Muscle of leg (tissue), 11 donors: ENCODE measurements around the gene CDKL1. TPM values are rescaled to one million over a fixed set of nuclear protein-coding genes. Genes with fewer than 3 reads are reported as not detected.
"Not testable (repeated sequence)": the region's sequence is repeated elsewhere in the genome, so short reads cannot be mapped to it uniquely, and the experiment has no call there.

Experiments used
- DNase-seq: peaks from one replicate; pipeline ENCODE4 v3.0.0; 2013
- H3K27ac ChIP-seq: one replicate; pipeline ENCODE4 v1.5.1; 2013; ENCODE audit warnings: mild to moderate bottlenecking, low read length, control low read depth
- H3K27me3 ChIP-seq: one replicate; pipeline ENCODE4 v1.6.1; 2013; ENCODE audit warnings: low read length; ENCODE audit not compliant: control insufficient read depth, insufficient read depth
- H3K36me3 ChIP-seq: one replicate; pipeline ENCODE4 v1.6.1; 2013; ENCODE audit warnings: low read length; ENCODE audit not compliant: control insufficient read depth, insufficient read depth
- H3K4me1 ChIP-seq: one replicate; pipeline ENCODE4 v1.6.1; 2013; ENCODE audit warnings: low read length; ENCODE audit not compliant: control insufficient read depth, insufficient read depth
- H3K4me3 ChIP-seq: one replicate; pipeline ENCODE4 v1.5.1; 2013; ENCODE audit warnings: low read length, control low read depth
- H3K9me3 ChIP-seq: replicated peaks from 2 replicates; pipeline ENCODE4 v1.6.1; 2013; ENCODE audit warnings: low read depth, low read length; ENCODE audit not compliant: control insufficient read depth
- WGBS: methylation state at CpG from one replicate; pipeline ENCODE4 v1.1.5; 2013; ENCODE audit warnings: missing lambda C conversion rate; ENCODE audit not compliant: insufficient coverage; 5-methylcytosine and 5-hydroxymethylcytosine counted together
- polyA plus RNA-seq, 8 donors: library from polyadenylated mRNA; unstranded; fragments of 120-200 nt; gene quantifications; one replicate each; pipeline versions ENCODE4 v1.2.1 to v1.2.3, GENCODE V29; 2013; ENCODE audit warnings: inconsistent platforms in 1 of 8, low replicate concordance in 1 of 8; ENCODE audit not compliant: insufficient read length in 8 of 8, insufficient read depth in 1 of 8
- total RNA-seq: library from RNA; stranded (reverse); fragments of 120-200 nt; gene quantifications from one replicate; pipeline ENCODE4 v1.2.4, GENCODE V29; 2013

Gene CDKL1
- total and polyA plus RNA-seq, 9 donors, result 3.7 to 7.6 (median 4.8) TPM

- Histone ChIP-seq H3K27ac (no peak overlapping the region), H3K4me1 (peaks cover 2% of the 10 kb centered on the region), H3K27me3 (no peaks in the 10 kb centered on the region), H3K9me3 (no peaks in the 10 kb centered on the region), H3K4me3 (no peak overlapping the region), H3K36me3 (no peaks in the 10 kb centered on the region)
- WGBS, result no CpG with 5 or more reads among the region's 4 CpGs
- DNase-seq, result peak; percentile 67
These were observed 78.6 kb downstream of the CDKL1 start for GRCh38 chr14:50318031-50318626.

DNA sequence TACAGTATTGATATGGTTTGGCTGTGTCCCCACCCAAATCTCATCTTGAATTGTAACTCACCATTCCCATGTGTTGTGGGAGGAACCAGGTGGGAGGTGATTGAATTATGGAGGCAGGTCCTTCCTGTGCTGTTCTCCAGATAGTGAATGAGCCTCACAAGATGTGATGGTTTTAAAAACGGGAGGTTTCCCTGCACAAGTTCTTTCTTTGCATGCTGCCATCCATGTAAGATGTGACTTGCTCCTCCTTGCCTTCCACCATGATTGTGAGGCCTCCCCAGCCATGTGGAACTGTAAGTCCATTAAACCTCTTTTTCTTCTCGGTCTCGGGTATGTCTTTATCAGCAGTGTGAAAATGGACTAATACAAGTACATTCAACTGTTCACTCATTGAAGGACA, 82.6 kb downstream of the CDKL1 start:
- not testable (repeated sequence) for DNase-seq, H3K4me3 ChIP-seq, H3K4me1 ChIP-seq, H3K27ac ChIP-seq, H3K27me3 ChIP-seq, H3K36me3 ChIP-seq, H3K9me3 ChIP-seq
- 100% methylated on average over 1 of the region's 3 CpGs for whole genome bisulfite sequencing

GRCh38 chr14:50312734-50313054, 84.0 kb downstream of the CDKL1 start:
- Histone ChIP-seq H3K36me3 (no peaks in the 10 kb centered on the region), H3K27me3 (no peaks in the 10 kb centered on the region), H3K4me3 (peak overlapping the region; percentile 95), H3K4me1 (peaks cover 8% of the 10 kb centered on the region), H3K27ac (peak overlapping the region; percentile 95), H3K9me3 (no peaks in the 10 kb centered on the region)
- no peak for DNase-seq
- WGBS, result under 1% methylated on average over 15 of the region's 18 CpGs

GRCh38 chr14:50311972-50312733, 84.5 kb downstream of the CDKL1 start, which contains the start of the genes DMAC2L and L2HGDH:
Gene DMAC2L (plus strand): TSS chr14:50312324. CDS start chr14:50321488, 9,164 bp downstream.
Gene L2HGDH (minus strand): TSS chr14:50312229. CDS start chr14:50312150, 79 bp downstream.
- Histone ChIP-seq H3K27me3 (no peaks in the 10 kb centered on the region), H3K27ac (peak within 1 kb of the TSS; percentile 95), H3K4me3 (peak within 1 kb of the TSS; percentile 95), H3K36me3 (no peaks in the 10 kb centered on the region), H3K4me1 (peaks cover 8% of the 10 kb centered on the region), H3K9me3 (no peaks in the 10 kb centered on the region)
- DNase-seq, result peak; percentile 98
- 0% methylated on average over 64 of the region's 83 CpGs for WGBS

DNA sequence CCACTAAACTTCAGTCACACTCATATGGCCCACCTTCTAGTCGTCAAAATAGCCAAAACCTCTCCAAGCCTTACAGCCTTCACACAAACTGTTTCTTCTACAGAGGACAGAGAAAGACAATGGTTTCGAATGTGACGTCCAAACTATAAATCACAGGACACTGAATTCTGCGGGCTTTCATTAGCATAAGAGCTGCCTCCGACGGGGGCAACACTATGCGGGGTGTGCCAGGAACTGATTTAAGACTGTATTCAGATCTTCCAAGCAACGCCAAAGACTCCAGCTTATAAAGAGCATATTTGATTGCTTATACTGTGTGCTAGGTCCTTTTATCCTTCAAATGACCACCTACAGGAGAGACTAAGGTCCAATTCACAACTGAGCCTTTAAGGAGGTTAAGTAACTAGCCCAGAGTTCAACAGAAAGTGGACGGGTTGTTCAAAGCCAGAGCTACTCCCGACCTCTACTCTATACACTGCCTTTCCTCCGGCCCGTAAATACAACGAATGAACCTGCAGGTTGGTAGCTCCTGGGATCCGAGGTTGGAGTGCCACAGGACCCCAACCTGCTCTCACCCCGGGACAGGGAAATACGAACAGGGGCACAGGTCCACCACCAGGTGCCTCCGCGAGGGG, 85.2 kb downstream of the CDKL1 start:
- DNase-seq, result peak; percentile 18
- Histone ChIP-seq H3K4me3 (peak overlapping the region; percentile 95), H3K9me3 (no peaks in the 10 kb centered on the region), H3K36me3 (no peaks in the 10 kb centered on the region), H3K27ac (peak overlapping the region; percentile 95), H3K27me3 (no peaks in the 10 kb centered on the region), H3K4me1 (peaks cover 8% of the 10 kb centered on the region)
- WGBS, result 0% methylated on average over 12 of the region's 18 CpGs

GRCh38 chr14:50310445-50310844, 86.2 kb downstream of the CDKL1 start:
- Histone ChIP-seq H3K4me3 (no peak overlapping the region), H3K27ac (no peak overlapping the region), H3K9me3 (no peaks in the 10 kb centered on the region), H3K4me1 (peaks cover 8% of the 10 kb centered on the region), H3K36me3 (no peaks in the 10 kb centered on the region), H3K27me3 (no peaks in the 10 kb centered on the region)
- no peak for DNase-seq
- WGBS, result 100% methylated on average over 3 of the region's 4 CpGs

GRCh38 chr14:50308363-50308915, 88.2 kb downstream of the CDKL1 start:
- no CpG with 5 or more reads among the region's 4 CpGs for WGBS
- no peaks in the 10 kb centered on the region for H3K36me3 ChIP-seq
- no peak for DNase-seq
- no peak overlapping the region for H3K27ac ChIP-seq
- no peaks in the 10 kb centered on the region for H3K27me3 ChIP-seq
- peaks cover 8% of the 10 kb centered on the region for H3K4me1 ChIP-seq
- H3K4me3 ChIP-seq, result no peak overlapping the region
- H3K9me3 ChIP-seq, result no peaks in the 10 kb centered on the region

- Histone ChIP-seq H3K4me1 (no peaks in the 10 kb centered on the region), H3K27me3 (no peaks in the 10 kb centered on the region), H3K27ac (no peak overlapping the region), H3K4me3 (no peak overlapping the region), H3K36me3 (peaks cover 4% of the 10 kb centered on the region), H3K9me3 (no peaks in the 10 kb centered on the region)
- no peak for DNase-seq
- no CpG with 5 or more reads among the region's 8 CpGs for WGBS
These were observed 92.8 kb downstream of the CDKL1 start for GRCh38 chr14:50303744-50304471.

DNA sequence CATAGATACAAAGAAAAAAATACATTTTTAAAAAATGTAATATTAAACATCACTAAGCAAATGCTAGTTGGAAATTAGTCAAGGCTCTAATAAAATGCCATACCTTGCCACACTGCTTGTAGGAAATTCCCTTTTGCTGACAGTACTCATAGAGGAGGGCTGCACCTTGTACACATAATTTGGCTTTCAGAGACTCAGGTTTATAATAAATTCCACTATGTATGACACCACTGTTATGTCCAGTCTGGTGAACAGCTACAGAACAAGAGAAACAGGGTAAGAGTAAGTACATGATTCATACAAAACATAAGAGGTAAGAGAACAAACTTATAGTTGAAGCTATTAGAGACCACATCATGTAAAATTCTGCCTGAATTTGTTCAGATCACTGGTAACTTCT, 94.8 kb downstream of the CDKL1 start:
- H3K4me3 ChIP-seq, result no peak overlapping the region
- no peaks in the 10 kb centered on the region for H3K27me3 ChIP-seq
- no peaks in the 10 kb centered on the region for H3K4me1 ChIP-seq
- no peak overlapping the region for H3K27ac ChIP-seq
- no peak for DNase-seq
- H3K36me3 ChIP-seq, result peaks cover 4% of the 10 kb centered on the region
- no peaks in the 10 kb centered on the region for H3K9me3 ChIP-seq

DNA sequence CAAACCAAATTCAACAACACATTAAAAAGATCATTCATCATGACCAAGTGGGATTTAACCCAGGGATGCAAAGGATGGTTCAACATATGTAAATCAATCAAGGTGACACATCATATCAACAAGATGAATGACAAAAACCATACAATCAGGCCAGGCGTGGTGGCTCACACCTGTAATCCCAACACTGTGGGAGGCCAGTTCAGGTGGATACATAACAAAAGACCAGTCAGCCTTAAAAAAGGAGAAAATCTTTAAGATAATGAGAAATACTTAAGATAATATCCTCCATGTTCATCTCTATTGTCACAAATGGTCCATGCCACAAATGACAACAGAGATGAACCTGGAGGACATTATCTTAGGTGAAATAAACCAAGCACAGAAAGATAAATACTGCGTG, 97.1 kb downstream of the CDKL1 start:
- no peak overlapping the region for H3K4me3 ChIP-seq
- no peaks in the 10 kb centered on the region for H3K9me3 ChIP-seq
- H3K36me3 ChIP-seq, result peaks cover 4% of the 10 kb centered on the region
- H3K27me3 ChIP-seq, result no peaks in the 10 kb centered on the region
- H3K4me1 ChIP-seq, result no peaks in the 10 kb centered on the region
- no peak overlapping the region for H3K27ac ChIP-seq
- no peak for DNase-seq
- 100% methylated on average over 1 of the region's 2 CpGs for WGBS
